ENCODE measurements around the gene TBC1D12. TPM values are rescaled to one million over a fixed set of nuclear protein-coding genes. Genes with fewer than 3 reads are reported as not detected.

TBC1D12 gene
- total RNA-seq, 1 donor from 2014 or later: 0.54 TPM

DNA sequence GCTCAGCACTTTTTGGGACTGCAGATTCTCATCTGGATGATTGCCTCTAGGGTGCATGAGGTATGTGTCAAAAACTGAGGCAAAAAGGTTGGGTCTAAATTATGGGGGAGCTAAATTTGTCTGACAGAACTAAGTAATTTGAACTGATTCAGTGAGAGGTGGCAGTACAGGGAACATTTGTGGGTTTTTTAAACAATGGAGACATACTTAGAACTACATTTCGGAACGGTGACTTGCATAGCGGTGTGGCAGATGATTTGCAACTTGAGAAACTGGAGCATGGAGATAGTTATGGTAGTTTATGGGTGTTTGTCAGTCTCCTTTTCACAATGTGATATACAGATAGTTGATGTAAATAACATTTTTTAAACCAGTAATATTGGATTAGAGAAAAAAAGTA, 14.6 kb downstream of the TBC1D12 start:
- intact Hi-C loops (cut with micrococcal nuclease): no loop called here
- no peaks in the 10 kb centered on the region for H3K9me3 Mint-ChIP-seq
- no peak overlapping the region for H3K4me3 Mint-ChIP-seq

DNA sequence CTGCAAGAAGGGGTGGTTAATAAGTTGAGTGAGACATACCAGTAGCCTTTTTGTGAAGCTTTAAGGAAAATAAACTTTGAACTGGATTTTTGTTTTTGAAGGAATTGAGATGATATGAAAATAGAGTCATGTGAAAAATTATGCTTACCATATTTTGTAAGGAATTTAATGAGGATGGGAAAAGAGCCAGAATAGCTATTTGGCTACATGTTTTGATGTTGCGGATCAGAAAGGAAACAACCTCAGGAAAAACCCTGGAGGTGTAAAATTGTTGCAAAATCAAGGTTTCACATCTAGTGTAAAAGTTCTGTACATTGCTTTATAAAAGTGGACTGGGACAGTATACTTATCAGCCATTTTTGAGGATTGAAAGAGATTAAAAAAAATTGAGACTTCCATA, 15.0 kb downstream of the TBC1D12 start:
- intact Hi-C loops (cut with micrococcal nuclease): no loop called here
- Mint-ChIP-seq H3K36me3 (ENCODE audit: low read depth) (no peaks in the 10 kb centered on the region), H3K27me3 (peaks cover 15% of the 10 kb centered on the region)

More for the DNA sequence above, 14.6 kb downstream of the TBC1D12 start:
- DNase-seq: no peak
- Mint-ChIP-seq H3K27ac (no peak overlapping the region), H3K27me3 (peaks cover 20% of the 10 kb centered on the region), H3K36me3 (ENCODE audit: low read depth) (no peaks in the 10 kb centered on the region), H3K4me1 (no peaks in the 10 kb centered on the region)

DNA sequence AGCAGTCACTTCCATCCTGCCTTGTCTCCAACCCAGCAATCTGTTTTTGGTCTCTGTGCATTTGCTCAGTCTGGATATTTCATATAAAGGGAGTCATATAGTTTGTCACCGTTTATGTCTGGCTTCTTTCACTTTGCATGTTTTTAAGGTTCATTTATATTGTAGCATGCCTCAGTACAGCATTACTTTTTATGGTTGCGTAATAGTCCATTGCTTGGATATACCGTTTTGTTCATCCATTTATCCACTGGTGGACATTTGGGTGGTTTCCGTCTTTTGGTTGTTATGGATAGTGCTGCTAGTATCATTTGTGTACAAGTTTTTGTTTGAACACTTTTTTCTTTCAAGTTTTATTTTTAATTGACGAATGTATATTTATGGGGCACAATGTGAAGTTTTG, 18.2 kb downstream of the TBC1D12 start:
- H3K9me3 Mint-ChIP-seq: peaks cover 5% of the 10 kb centered on the region
- no peak for DNase-seq
- no peak overlapping the region for H3K27ac Mint-ChIP-seq
- intact Hi-C loops (cut with micrococcal nuclease): no loop called here
- peaks cover 8% of the 10 kb centered on the region for H3K27me3 Mint-ChIP-seq
- H3K4me3 Mint-ChIP-seq: no peak overlapping the region
- no peaks in the 10 kb centered on the region for H3K4me1 Mint-ChIP-seq
- H3K36me3 Mint-ChIP-seq (ENCODE audit: low read depth): no peaks in the 10 kb centered on the region

More for the DNA sequence above, 15.0 kb downstream of the TBC1D12 start:
- Mint-ChIP-seq H3K4me1 (no peaks in the 10 kb centered on the region), H3K4me3 (no peak overlapping the region), H3K27ac (no peak overlapping the region), H3K9me3 (no peaks in the 10 kb centered on the region)
- no peak for DNase-seq

DNA sequence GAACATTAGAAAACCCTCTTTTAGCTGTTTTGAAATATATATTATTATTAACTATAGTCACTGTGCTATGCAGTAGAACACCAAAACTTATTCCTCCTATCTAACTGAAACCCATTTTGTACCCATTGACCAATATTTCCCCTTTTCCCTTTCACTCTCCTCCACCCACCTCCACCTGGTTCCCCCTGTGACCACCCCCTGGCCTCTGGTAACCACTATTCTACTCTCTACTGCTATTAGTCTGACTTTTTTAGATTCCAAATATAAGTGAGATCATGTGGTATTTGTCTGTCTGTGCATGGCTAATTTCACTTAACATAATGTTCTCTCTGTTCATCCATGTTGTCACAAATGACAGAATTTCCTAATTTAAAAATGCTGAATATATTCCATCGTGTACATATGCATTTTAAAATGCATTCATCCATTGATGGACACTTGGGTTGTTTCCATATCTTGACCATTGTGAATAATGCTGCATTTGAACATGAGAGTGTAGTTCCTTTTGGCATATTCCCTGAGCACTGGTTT, 18.7 kb downstream of the TBC1D12 start:
- H3K27me3 Mint-ChIP-seq: peaks cover 6% of the 10 kb centered on the region
- intact Hi-C loops (cut with micrococcal nuclease): no loop called here
- no peaks in the 10 kb centered on the region for H3K36me3 Mint-ChIP-seq (ENCODE audit: low read depth)
- no peak overlapping the region for H3K4me3 Mint-ChIP-seq
- no peak for DNase-seq
- no peak overlapping the region for H3K27ac Mint-ChIP-seq
- peaks cover 5% of the 10 kb centered on the region for H3K9me3 Mint-ChIP-seq
- H3K4me1 Mint-ChIP-seq: no peaks in the 10 kb centered on the region

DNA sequence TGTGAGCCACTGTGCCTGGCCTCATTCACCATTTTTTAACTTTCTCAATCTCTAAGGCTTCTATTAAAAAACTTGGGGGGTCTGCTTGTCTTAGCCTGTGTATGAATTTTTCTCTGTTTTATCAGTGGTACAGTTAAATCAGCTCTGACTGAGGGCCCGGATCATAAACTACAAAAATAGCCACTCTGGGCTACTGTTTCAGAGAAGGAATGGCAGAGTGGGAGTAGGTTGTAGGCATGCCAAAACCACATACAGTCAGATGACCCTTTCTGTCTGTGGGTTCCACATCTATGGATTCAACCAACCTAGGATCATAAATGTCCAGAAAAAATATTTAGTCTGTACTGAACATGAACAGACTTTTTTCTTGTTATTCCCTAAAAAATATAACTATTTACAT, 21.3 kb downstream of the TBC1D12 start:
- intact Hi-C loops (cut with micrococcal nuclease): no loop called here
- Mint-ChIP-seq H3K4me1 (no peaks in the 10 kb centered on the region), H3K27me3 (peaks cover 7% of the 10 kb centered on the region), H3K27ac (no peak overlapping the region), H3K36me3 (ENCODE audit: low read depth) (no peaks in the 10 kb centered on the region), H3K9me3 (peaks cover 10% of the 10 kb centered on the region), H3K4me3 (no peak overlapping the region)
- DNase-seq: no peak

DNA sequence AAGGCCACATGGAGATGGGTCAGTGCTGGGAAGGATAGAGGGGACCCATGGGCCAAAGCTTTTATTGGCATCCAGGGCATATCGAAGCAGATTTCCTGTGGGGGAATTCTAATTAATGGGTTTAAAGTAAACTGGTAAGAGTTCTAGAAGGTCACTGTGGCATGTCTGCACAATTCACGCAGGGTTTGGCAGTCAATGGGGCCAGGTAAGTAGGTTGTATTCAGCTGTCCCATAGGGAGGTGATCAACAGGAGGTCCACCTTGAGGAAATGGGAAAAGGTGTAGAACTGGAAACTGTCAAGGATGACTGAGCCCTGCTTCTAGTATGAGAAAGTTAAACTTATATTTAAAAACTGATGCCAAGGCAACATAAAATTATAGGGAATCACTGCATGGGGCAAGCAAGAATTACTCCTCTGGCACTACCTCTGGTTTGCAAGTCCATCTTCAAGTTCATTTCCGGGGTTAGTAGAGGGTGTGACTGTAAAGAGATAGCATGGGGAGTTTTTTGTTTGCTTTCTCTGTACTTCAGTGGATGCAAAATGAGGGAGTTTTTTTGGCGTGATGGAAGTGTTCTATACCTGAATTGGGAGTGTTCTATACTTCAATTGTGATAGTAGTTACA, 22.5 kb downstream of the TBC1D12 start:
- H3K27ac Mint-ChIP-seq: no peak overlapping the region
- H3K27me3 Mint-ChIP-seq: peaks cover 7% of the 10 kb centered on the region
- no peak for DNase-seq
- no peaks in the 10 kb centered on the region for H3K4me1 Mint-ChIP-seq
- no peak overlapping the region for H3K4me3 Mint-ChIP-seq
- intact Hi-C loops (cut with micrococcal nuclease): no loop called here
- H3K9me3 Mint-ChIP-seq: peaks cover 10% of the 10 kb centered on the region
- H3K36me3 Mint-ChIP-seq (ENCODE audit: low read depth): no peaks in the 10 kb centered on the region

DNA sequence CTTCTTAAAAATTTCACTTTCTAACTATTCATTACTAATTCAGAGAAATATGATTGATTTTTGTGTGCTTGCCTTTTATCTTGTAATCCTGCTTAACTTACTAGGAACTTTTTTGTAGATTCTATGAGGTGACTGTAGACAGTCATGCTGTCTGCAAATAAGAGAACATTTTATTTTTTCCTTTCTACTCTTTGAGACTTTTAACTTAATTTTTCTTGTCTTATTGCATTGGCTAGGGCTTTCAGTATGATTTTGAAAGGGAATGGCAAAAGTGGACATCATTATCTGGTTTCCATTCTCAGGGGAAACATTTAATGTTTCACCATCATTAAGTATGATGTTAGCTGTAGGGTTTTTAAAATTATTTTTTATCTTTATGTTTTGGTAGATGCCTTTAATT, 23.6 kb downstream of the TBC1D12 start:
- H3K9me3 Mint-ChIP-seq: peaks cover 10% of the 10 kb centered on the region
- H3K36me3 Mint-ChIP-seq (ENCODE audit: low read depth): no peaks in the 10 kb centered on the region
- H3K4me1 Mint-ChIP-seq: no peaks in the 10 kb centered on the region
- H3K4me3 Mint-ChIP-seq: no peak overlapping the region
- H3K27ac Mint-ChIP-seq: no peak overlapping the region
- intact Hi-C loops (cut with micrococcal nuclease): no loop called here
- no peak for DNase-seq
- H3K27me3 Mint-ChIP-seq: peaks cover 12% of the 10 kb centered on the region

DNA sequence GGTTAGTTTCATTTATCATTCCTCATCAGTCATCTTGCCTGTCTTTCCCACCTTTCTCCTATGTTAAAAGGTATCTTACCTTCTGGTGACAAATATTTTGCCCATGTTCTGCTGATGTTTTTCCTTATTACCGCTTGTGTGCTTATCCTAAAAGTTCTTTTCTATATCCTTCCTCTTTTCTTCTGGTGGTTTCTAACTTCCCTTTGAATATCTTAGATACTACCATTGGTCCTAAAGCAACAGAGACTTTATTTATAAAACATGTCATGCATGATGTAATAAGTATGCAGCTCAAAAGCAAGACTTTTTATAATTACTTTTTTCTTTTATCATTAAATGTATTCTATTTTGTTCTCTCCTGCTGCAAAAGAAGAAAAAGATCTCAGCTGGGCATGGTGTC, 24.8 kb downstream of the TBC1D12 start:
- Mint-ChIP-seq H3K27me3 (peaks cover 12% of the 10 kb centered on the region), H3K4me3 (no peak overlapping the region), H3K27ac (no peak overlapping the region), H3K4me1 (no peaks in the 10 kb centered on the region), H3K36me3 (ENCODE audit: low read depth) (no peaks in the 10 kb centered on the region), H3K9me3 (peaks cover 10% of the 10 kb centered on the region)
- intact Hi-C loops (cut with micrococcal nuclease): no loop called here
- no peak for DNase-seq

DNA sequence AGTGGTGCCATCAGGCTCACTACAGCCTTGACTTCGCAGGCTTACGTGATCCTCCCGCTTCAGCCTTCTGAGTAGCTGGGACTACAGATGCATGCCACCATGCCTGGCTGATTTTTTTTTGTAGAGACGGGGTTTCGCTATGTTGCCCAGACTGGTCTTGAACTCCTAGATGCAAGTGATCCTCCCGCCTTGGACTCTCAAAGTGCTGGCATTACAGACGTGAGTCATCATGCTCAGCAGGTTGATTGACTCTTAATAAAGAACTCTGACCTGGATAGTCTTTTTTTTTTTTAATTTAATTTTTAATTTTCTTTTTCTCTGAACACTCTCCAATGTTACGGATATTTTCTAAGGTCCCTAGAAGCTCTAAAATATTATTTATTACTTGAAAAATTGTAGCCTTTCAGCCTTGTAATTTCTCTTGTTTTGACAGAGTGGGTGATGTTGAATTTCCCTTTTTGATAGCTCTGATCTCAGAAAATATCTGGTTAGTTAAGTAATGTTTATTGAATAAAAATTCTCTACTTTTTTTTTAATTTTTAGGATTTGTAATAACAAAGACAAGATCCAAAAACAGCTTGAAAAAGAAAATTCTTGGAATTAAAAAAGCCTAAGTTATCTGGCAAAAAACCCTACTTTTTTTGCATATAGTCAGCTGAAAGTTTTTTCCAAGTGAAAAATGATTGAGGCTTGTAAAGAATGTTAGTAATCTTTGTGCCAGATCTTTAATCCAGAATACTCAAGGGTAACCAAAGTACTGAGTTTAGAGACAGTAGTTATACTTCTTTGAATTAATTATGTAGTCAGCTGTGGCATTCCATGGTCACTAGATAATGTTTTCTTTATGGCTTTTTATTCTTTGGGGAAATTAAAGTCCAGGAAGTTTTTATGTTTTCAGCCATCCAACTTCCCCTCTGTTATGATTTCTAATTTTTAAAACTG, 26.7 kb downstream of the TBC1D12 start:
- H3K27me3 Mint-ChIP-seq: peaks cover 12% of the 10 kb centered on the region
- H3K27ac Mint-ChIP-seq: no peak overlapping the region
- no peaks in the 10 kb centered on the region for H3K36me3 Mint-ChIP-seq (ENCODE audit: low read depth)
- DNase-seq: no peak
- peaks cover 10% of the 10 kb centered on the region for H3K9me3 Mint-ChIP-seq
- intact Hi-C loops (cut with micrococcal nuclease): no loop called here
- no peak overlapping the region for H3K4me3 Mint-ChIP-seq
- no peaks in the 10 kb centered on the region for H3K4me1 Mint-ChIP-seq

DNA sequence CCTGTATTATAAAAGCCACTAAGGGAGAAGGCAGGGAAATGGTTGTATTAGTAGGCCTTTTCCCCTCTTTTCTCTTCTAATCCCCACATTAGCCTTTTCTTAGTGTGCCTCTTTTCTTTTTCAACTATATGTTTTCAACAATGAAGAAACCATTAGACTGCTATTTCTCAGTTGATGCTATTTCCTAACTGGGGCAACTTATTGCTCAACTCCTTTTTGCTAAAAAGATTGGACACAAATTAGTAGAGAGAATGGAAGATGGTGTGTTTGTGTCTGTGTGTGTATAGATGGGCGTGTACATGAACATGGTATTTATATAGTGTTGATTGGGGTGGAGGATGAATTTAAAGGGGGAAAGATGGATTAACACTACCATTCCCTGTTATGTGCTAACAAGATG, 28.4 kb downstream of the TBC1D12 start:
- no peak overlapping the region for H3K27ac Mint-ChIP-seq
- peaks cover 5% of the 10 kb centered on the region for H3K9me3 Mint-ChIP-seq
- H3K4me1 Mint-ChIP-seq: no peaks in the 10 kb centered on the region
- peaks cover 9% of the 10 kb centered on the region for H3K27me3 Mint-ChIP-seq
- H3K4me3 Mint-ChIP-seq: no peak overlapping the region
- intact Hi-C loops (cut with micrococcal nuclease): no loop called here
- DNase-seq: no peak
- H3K36me3 Mint-ChIP-seq (ENCODE audit: low read depth): no peaks in the 10 kb centered on the region

DNA sequence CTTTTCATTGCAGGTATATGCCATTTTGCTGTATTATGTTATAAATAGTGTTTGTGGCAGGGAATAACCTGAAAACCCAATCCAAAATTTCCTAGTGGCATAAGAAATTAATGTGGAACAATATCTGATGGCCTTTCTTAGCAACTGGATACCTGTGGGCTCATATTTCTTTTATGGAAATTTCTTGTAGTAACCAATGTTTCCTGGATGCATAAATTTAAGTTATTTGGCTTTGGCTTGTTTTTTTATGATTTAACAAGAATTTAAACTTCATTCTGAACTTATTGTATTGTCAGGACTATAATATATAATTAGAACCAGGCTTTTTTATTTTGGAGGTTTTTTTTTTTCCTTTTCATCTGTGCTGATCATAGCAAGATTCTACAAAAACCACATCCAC, 30.1 kb downstream of the TBC1D12 start:
- Mint-ChIP-seq H3K9me3 (no peaks in the 10 kb centered on the region), H3K27ac (no peak overlapping the region), H3K36me3 (ENCODE audit: low read depth) (no peaks in the 10 kb centered on the region), H3K27me3 (peaks cover 6% of the 10 kb centered on the region), H3K4me1 (no peaks in the 10 kb centered on the region), H3K4me3 (no peak overlapping the region)
- intact Hi-C loops (cut with micrococcal nuclease): no loop called here
- no peak for DNase-seq

DNA sequence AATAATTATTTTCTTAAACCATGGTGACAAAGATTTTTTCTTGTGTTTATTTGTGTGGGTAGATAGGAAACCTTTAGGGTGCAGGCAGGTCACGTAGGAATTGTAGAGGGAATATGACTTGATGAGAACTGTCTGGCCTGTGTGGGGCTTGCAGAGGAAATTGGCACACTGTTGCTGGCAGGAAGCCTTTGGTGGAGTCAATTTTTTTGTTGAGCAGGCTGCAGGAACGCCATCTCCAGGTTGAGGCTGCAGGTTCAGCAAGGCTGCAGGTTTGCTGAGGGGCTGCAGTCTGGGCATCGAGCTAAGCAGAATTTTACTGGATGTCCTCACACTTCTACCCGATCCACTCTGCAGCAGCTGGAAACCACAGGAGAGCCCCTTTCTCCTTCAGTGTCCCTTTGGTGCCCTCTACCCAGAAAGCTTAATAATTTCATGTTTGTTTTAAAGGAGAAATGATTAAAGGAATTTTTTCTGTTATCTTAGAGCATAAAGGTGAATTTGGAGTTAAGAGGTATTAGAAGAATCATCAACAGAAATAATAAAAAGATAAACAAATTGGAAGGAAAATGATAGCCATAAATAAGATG, 37.0 kb downstream of the TBC1D12 start:
- DNase-seq: no peak
- no peaks in the 10 kb centered on the region for H3K4me1 Mint-ChIP-seq
- H3K36me3 Mint-ChIP-seq (ENCODE audit: low read depth): no peaks in the 10 kb centered on the region
- H3K27ac Mint-ChIP-seq: no peak overlapping the region
- H3K4me3 Mint-ChIP-seq: no peak overlapping the region
- peaks cover 3% of the 10 kb centered on the region for H3K27me3 Mint-ChIP-seq
- H3K9me3 Mint-ChIP-seq: no peaks in the 10 kb centered on the region
- intact Hi-C loops (cut with micrococcal nuclease): no loop called here

DNA sequence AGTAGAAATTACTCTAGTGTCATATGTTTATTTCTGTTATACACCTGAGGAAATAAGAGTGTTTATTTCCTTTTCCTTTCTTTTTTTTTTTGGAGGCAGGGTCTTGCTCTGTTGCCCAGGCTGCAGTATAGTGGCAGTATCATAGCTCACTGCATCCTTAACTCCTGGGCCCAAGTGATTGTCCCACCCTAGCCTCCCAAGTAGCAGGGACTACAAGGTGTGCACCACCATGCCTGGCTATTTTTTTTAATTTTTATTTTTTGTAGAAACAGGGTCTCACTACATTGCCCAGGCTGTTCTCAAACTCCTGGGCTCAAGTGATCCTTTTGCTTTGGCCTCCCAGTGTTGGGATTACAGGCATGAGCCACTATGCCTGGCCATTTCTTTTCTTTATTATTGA, 37.8 kb downstream of the TBC1D12 start:
- DNase-seq: no peak
- no peak overlapping the region for H3K4me3 Mint-ChIP-seq
- H3K9me3 Mint-ChIP-seq: no peaks in the 10 kb centered on the region
- H3K4me1 Mint-ChIP-seq: no peaks in the 10 kb centered on the region
- H3K27me3 Mint-ChIP-seq: peaks cover 3% of the 10 kb centered on the region
- H3K27ac Mint-ChIP-seq: no peak overlapping the region
- no peaks in the 10 kb centered on the region for H3K36me3 Mint-ChIP-seq (ENCODE audit: low read depth)
- intact Hi-C loops (cut with micrococcal nuclease): loop anchor here (5.0 to 10.0 kb wide), 2 partner anchors 78 to 625 kb away; partner anchors contain the start of gene NOC3L

DNA sequence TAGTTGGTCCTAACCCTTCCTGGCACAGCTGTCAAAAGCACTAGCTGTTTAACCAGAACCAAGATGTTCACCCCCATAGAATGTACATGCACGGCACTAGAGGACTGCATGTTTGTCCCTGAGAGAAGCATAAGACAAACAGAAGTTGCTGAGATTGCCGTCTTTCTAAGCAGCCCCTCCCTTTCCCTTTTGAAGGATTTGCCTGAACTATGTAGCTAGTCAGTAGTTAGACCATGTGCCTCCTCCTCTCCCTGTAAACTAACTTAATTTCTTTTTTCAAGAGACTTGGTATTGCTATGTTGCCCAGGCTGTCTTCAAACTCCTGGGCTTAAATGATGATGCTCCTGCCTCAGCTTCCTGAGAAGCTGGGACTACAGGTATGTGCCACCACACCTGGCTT, 40.7 kb downstream of the TBC1D12 start:
- H3K9me3 Mint-ChIP-seq: no peaks in the 10 kb centered on the region
- H3K4me3 Mint-ChIP-seq: no peak overlapping the region
- intact Hi-C loops (cut with micrococcal nuclease): loop anchor here (5.0 to 10.0 kb wide), 2 partner anchors 81 to 628 kb away; partner anchors contain the start of gene NOC3L
- H3K4me1 Mint-ChIP-seq: no peaks in the 10 kb centered on the region
- H3K36me3 Mint-ChIP-seq (ENCODE audit: low read depth): no peaks in the 10 kb centered on the region
- no peak for DNase-seq
- H3K27me3 Mint-ChIP-seq: peaks cover 3% of the 10 kb centered on the region
- no peak overlapping the region for H3K27ac Mint-ChIP-seq
